ENCODE data around the gene PRPSAP1.
"Not testable (repeated sequence)": the region's sequence is repeated elsewhere in the genome, so short reads cannot be mapped to it uniquely, and the experiment has no call there.

PRPSAP1 gene

GRCh38 chr17:76366247-76366646 is 12.5 kb upstream of the PRPSAP1 start:
- Histone ChIP-seq H3K4me3 (ENCODE audit: low read depth, low read length) (no peak overlapping the region), H3K79me2 (no peaks in the 10 kb centered on the region), H3K4me2 (ENCODE audit: low read length) (no peak overlapping the region), H3K27ac (no peak overlapping the region), H3K4me1 (no peaks in the 10 kb centered on the region), H2AFZ (no peak overlapping the region), H3K27me3 (ENCODE audit: control insufficient read depth, insufficient read depth, low read length) (no peaks in the 10 kb centered on the region), H3K9ac (no peak overlapping the region), H3K9me3 (ENCODE audit: control insufficient read depth, low read length) (no peaks in the 10 kb centered on the region), H3K36me3 (ENCODE audit: control insufficient read depth, insufficient read depth, low read length) (no peaks in the 10 kb centered on the region)
- TF ChIP-seq, protein P1, sequence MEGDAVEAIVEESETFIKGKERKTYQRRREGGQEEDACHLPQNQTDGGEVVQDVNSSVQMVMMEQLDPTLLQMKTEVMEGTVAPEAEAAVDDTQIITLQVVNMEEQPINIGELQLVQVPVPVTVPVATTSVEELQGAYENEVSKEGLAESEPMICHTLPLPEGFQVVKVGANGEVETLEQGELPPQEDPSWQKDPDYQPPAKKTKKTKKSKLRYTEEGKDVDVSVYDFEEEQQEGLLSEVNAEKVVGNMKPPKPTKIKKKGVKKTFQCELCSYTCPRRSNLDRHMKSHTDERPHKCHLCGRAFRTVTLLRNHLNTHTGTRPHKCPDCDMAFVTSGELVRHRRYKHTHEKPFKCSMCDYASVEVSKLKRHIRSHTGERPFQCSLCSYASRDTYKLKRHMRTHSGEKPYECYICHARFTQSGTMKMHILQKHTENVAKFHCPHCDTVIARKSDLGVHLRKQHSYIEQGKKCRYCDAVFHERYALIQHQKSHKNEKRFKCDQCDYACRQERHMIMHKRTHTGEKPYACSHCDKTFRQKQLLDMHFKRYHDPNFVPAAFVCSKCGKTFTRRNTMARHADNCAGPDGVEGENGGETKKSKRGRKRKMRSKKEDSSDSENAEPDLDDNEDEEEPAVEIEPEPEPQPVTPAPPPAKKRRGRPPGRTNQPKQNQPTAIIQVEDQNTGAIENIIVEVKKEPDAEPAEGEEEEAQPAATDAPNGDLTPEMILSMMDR (IDR thresholded peaks at IDR 0.05) = no peak

- no peaks in the 10 kb centered on the region for H3K27me3 ChIP-seq (ENCODE audit: control insufficient read depth, insufficient read depth, low read length)
- H2AFZ ChIP-seq = no peak overlapping the region
- no peak overlapping the region for H3K9ac ChIP-seq
- no peaks in the 10 kb centered on the region for H3K9me3 ChIP-seq (ENCODE audit: control insufficient read depth, low read length)
- H3K4me3 ChIP-seq (ENCODE audit: low read depth, low read length) = no peak overlapping the region
- H3K4me2 ChIP-seq (ENCODE audit: low read length) = no peak overlapping the region
- no peaks in the 10 kb centered on the region for H3K36me3 ChIP-seq (ENCODE audit: control insufficient read depth, insufficient read depth, low read length)
- H3K27ac ChIP-seq = no peak overlapping the region
- TF ChIP-seq, protein P1 (IDR thresholded peaks at IDR 0.05) = peak; percentile 45
- no peaks in the 10 kb centered on the region for H3K79me2 ChIP-seq
- H3K4me1 ChIP-seq = no peaks in the 10 kb centered on the region
These were observed 11.7 kb upstream of the PRPSAP1 start for GRCh38 chr17:76365256-76365903.

GRCh38 chr17:76363107-76363842 is 9.6 kb upstream of the PRPSAP1 start:
- Histone ChIP-seq H3K4me2 (ENCODE audit: low read length) (no peak overlapping the region), H3K9me3 (ENCODE audit: control insufficient read depth, low read length) (no peaks in the 10 kb centered on the region), H3K4me3 (ENCODE audit: low read depth, low read length) (no peak overlapping the region), H2AFZ (no peak overlapping the region), H3K9ac (no peak overlapping the region), H3K27ac (no peak overlapping the region), H3K4me1 (no peaks in the 10 kb centered on the region), H3K79me2 (no peaks in the 10 kb centered on the region), H3K27me3 (ENCODE audit: control insufficient read depth, insufficient read depth, low read length) (no peaks in the 10 kb centered on the region), H3K36me3 (ENCODE audit: control insufficient read depth, insufficient read depth, low read length) (no peaks in the 10 kb centered on the region)
- TF ChIP-seq, protein P1 (IDR thresholded peaks at IDR 0.05) = no peak

DNA sequence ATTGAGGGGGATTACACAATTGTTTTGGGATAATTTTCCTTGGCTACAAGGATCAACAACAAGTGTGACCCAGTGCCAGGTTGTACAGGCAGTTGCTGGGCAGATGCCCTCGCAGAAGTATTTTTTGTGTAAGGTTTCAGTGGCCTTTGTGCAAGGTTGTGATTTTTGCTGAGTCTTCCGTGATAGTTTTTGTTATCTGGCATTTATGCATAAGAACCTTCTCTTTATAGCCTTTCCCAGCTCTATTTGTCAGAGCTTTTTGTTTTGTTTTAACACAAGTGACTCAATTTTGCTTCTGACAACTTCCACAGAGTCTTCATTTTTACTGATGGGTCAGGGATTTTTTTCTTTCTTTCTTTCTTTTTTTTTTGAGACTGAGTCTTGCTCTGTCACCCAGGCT is 6.7 kb upstream of the PRPSAP1 start:
- H3K4me2 ChIP-seq (ENCODE audit: low read length) = no peak overlapping the region
- H3K4me3 ChIP-seq (ENCODE audit: low read depth, low read length) = no peak overlapping the region
- H3K27me3 ChIP-seq (ENCODE audit: control insufficient read depth, insufficient read depth, low read length) = no peaks in the 10 kb centered on the region
- TF ChIP-seq, protein P1 (IDR thresholded peaks at IDR 0.05) = no peak
- no peaks in the 10 kb centered on the region for H3K79me2 ChIP-seq
- H3K9ac ChIP-seq = no peak overlapping the region
- no peaks in the 10 kb centered on the region for H3K36me3 ChIP-seq (ENCODE audit: control insufficient read depth, insufficient read depth, low read length)
- no peak overlapping the region for H2AFZ ChIP-seq
- H3K4me1 ChIP-seq = no peaks in the 10 kb centered on the region
- H3K27ac ChIP-seq = no peak overlapping the region
- H3K9me3 ChIP-seq (ENCODE audit: control insufficient read depth, low read length) = no peaks in the 10 kb centered on the region

GRCh38 chr17:76359776-76360175 is 6.1 kb upstream of the PRPSAP1 start:
- H3K36me3 ChIP-seq (ENCODE audit: control insufficient read depth, insufficient read depth, low read length); H3K4me1 ChIP-seq; H3K4me2 ChIP-seq (ENCODE audit: low read length); H3K27me3 ChIP-seq (ENCODE audit: control insufficient read depth, insufficient read depth, low read length); H3K4me3 ChIP-seq (ENCODE audit: low read depth, low read length); H3K79me2 ChIP-seq; H3K27ac ChIP-seq; H3K9ac ChIP-seq; H3K9me3 ChIP-seq (ENCODE audit: control insufficient read depth, low read length); H2AFZ ChIP-seq: not testable (repeated sequence)

Data from parathyroid adenoma (tissue), 2 donors.